Activated naive CD8-positive, alpha-beta T cell treated with anti-CD3 and anti-CD28 coated beads, Interleukin-2, amount 50 U/mL, for 16 hours (primary cell): ENCODE results near the gene ADAMTS7.
"Not testable (repeated sequence)": the region's sequence is repeated elsewhere in the genome, so short reads cannot be mapped to it uniquely, and the experiment has no call there.

Experiments used
- DNase-seq: peaks from one replicate; pipeline ENCODE4 v3.0.0-alpha.2; 2020; ENCODE audit warnings: low read depth, low spot score

The ADAMTS7 gene

DNA sequence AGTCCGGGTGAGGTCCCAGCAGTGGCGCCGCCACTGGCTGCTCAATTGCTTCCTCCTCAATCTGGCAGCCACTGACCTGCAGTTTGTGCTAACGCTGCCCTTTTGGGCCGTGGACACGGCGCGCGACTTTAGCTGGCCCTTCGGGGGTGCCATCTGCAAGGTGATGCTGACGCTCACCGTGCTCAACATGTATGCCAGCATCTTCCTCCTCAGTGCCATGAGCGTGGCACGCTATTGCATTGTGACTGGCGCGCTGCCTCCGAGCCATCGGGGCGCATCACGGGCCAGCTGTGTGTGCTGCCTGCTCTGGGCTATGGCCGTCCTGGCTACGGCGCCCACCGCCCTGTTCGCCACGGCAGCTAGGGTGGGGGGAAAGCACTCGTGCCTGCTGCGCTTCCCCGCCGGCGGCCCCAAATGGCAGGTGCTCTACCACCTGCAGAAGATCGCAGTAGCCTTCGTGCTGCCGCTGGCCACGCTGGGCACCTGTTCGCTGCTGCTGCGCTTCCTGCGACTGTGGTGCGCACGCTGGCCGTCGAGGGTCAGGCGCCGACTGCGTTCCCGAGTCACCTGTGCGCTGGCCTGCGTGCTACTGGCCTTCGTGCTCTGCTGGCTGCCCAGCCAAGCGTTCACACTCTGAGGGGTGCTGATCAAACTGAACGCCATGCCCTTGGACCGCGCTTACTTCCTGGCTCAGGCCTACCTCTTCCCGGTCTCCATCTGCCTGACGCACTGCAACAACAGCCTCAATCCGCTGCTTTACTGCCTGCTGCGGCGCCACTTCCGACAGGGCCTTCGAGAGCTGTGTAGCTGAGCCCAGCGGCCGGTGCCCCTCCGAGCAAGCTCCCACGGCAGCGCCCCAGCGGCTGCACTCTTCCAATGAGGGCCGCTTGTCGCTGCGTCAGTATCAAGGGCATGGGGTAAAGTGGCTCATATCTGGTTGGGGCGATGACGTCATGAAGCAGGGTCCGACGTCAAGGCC, 20.3 kb upstream of the ADAMTS7 start:
- DNase-seq = no peak

- DNase-seq = no peak
These were observed 19.4 kb upstream of the ADAMTS7 start for GRCh38 chr15:78830514-78831228.

- no peak for DNase-seq
These were observed 17.7 kb upstream of the ADAMTS7 start for GRCh38 chr15:78828920-78829319.

DNA sequence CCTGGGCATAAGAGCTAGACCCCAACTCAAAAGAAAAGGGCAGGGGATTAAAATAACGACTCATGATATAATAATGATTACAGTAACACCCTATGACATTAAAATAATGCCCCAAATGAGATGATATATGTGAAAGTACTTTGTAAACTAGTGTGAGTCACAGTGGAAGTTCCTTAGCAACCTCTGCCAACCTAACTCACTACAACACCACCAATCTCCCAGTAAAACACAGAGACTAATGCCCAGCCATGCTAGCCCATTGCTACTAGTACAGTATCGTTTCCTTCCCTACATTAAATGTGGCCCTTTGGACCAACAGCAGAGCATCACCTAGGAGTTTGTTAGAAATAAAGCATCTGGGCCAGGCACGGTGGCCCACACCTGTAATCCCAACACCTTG, 11.2 kb upstream of the ADAMTS7 start:
- no peak for DNase-seq

DNA sequence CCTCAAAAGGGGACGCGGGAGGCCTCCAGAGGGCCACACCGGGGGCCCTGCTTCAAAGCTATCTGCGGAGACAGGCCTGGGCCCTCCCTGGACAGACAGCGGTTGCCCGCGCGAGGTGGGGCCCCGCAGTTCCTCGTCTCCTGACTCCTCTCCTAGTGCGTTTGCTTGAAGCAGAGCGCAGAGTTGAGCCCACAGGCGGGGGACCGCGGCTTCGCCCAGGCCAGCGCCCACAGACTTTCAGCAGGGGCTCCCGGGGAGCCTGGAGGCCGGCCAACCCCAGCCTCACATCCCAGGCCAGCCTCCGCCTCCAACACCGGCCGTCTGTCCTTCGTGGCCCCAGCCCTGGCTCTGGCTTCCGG, 540 bp upstream of the ADAMTS7 start:
- DNase-seq = no peak

DNA sequence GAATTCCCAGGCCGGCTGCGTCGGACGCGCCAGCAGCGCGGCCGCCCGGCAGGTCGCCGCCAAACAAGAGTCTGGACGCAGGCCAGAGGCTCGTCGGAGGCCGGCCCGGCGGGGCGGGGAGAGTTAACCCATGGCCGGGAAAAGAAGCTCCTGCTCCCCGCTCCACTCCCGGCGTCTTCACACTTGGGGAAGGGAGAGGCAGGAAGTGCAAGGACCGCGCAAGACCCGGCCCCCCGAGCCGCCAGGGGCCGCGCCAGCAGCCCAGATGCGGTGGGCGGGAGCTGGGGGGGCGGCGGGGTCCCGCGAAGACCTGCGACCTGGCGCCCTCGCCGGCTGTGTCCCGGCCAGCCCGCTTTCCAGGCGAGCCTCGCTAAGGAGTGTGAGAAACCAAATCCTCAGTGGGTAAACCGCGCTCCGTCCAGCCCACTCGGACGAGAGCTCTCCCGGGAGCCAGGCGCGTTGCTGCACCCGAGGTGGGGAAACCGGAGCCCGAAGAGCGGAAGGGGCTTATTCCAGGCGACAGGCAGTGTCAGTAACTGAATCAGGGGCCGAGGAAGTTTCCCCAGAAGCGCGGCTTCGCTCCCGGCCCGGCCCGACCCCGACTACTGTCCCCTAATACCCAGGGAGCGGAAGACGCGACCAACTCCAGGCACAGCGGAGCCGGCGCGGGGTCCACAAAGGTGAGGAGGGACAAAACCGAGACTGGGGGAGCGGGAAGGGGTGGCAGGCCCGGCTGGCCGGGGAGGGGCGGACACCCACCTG, 721 bp downstream of the ADAMTS7 start:
- DNase-seq = no peak

GRCh38 chr15:78810003-78810361, 1.3 kb downstream of the ADAMTS7 start:
- no peak for DNase-seq

DNA sequence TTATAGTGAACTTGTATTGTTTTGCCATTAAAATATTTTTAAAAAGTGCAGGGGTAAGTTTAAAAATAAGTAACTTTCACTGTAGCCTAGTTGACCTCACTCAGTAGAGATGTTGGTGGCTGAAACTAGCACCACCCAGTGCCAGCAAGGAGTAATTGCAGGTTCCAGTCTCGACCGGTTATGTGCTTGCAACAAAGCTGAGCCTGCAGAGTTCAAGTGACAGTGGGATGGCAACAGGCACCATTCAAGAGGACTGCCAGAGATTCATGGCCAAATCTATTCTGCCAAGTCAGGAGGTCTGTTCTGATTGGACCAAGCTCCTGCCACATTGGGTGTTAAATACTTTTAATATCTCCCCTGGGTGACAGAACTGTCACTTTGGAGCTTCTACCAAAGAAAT, 2.7 kb downstream of the ADAMTS7 start:
- no peak for DNase-seq

GRCh38 chr15:78807359-78807758, 3.9 kb downstream of the ADAMTS7 start:
- DNase-seq = no peak

DNA sequence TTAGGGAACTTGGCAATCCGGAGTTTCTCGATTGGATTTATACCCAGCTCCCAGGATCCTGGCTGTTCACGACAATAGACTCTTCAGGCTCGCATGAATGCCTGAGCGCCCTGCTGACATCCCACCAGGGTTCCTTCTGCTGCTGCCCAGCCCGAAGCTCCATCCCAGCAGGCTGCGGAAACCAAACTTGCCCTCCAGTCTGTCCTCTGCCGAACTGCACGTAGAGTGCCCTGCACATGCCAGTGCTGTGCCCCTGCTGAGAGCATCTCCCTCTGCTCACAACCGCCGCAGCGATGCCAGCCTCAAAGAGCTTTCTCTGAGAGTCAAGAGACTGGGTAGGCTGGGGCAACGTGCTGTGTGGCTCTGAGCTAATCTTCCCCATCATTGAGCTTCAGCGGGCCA, 6.9 kb downstream of the ADAMTS7 start:
- DNase-seq = no peak

DNA sequence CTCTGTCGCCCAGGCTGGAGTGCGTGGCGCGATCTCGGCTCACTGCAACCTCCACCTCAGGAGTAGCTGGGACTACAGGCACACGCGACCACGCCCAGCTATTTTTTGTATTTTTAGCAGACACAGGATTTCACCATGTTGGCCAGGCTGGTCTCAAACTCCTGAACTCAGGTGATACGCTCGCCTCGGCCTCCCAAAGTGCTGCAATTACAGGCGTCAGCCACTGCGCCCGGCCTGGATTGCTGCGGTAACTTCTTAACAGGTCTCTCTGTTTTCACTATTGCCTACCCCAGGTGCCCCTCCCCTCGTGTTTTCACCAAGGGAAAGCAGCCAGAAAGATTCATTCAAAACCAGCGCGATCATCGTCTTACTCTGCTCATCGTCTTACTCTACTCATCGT, 10.5 kb downstream of the ADAMTS7 start:
- DNase-seq = no peak

DNA sequence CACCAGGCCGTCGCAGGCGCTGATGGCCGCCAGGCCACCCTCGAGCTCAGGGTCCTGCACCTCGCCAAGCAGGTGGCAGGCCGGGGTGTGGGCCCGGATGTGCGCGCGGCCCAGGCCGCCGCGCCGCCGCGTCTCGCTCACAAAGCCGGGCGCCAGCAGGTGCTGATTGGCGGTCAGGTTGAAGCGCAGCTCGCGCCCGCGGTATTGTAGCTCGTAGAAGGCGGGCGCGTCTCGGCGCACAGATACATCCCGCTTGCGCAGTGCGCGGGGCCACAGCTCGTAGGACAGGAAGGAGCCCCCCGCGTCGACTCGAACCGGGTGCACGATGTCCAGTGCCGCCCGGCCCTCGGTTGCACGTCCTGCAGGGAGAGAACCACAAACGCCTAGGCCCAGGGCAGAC, 11.1 kb downstream of the ADAMTS7 start:
- no peak for DNase-seq

DNA sequence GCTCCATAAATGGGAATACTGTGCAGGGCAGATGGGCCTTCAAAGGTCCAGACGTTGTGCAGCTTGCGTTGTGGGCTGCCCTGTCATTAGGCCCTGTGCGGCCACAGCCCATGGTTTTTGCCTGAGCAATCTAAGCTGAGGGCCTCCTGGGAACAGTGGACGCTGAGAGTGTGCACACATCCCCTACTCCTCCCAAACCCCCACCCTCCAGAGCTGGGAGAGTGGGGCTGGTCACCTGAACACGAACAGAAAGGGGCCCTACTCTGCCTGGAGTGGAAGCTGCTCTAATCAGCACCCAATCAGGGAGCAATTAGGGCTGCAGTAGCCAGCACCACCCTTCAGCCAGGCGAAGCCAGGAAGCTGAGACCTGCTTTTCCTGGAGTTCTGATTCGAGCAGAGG, 12.2 kb downstream of the ADAMTS7 start:
- DNase-seq = not testable (repeated sequence)

DNA sequence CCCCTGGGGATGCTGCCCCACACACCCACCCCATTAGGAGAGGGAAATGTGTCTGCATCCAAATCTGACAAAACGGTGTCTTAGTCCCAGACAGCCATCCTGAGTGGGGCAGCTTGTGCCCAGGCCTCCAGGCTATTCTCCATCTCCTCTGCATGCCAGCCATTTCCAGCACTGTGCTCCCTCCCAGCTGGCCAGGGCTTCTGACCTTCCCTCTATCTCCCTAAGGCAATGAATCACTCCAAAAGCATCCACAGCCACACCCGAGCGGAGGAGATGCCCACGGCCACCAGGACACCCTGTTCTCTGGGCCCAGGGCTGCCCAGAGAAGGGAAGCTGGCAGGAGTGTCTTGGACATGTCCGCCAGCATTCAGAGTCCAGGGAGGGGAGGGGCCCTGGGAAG, 12.9 kb downstream of the ADAMTS7 start:
- not testable (repeated sequence) for DNase-seq

DNA sequence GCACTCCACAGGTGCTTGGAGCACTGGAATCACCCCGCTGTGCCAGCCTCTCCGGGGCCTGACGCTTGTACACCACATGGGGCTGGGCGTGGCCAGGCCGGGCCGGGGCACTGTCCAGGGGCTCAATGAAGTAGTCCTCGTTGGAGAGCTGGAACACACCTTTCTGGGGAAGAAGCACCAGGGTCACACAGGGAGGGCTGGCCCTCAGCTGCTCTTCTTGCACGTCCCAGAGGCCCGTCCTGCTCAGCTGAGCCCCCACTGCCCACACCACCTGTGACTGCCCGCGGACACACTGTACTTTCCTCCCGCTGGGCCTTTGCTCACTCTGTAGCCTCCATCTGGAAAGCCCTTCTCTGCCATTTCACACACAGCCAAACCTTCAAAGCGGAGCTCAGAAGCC, 13.3 kb downstream of the ADAMTS7 start:
- no peak for DNase-seq

DNA sequence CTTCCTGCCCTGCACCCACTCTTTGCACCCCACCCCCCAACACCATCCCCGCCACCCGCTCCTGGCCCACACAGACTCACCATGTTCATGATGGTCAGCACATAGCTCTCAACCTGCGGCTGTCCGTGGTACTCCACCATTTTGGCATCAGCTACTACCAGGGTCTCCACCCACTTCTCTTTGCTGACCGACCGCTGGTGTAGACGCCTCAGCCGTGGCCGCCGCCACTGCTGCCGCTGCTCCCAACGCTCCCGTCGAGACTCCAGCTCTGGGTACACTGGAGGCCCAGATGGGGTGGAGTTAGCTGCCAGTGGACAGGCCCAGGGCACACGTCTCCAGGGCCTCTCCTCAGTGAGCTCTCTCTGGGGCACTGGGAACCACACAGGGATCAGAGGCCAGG, 14.8 kb downstream of the ADAMTS7 start:
- no peak for DNase-seq

- no peak for DNase-seq
These were observed 16.2 kb downstream of the ADAMTS7 start for GRCh38 chr15:78795043-78795442.

GRCh38 chr15:78794446-78794845, 16.8 kb downstream of the ADAMTS7 start:
- DNase-seq = not testable (repeated sequence)

GRCh38 chr15:78791357-78791756, 19.9 kb downstream of the ADAMTS7 start:
- no peak for DNase-seq

DNA sequence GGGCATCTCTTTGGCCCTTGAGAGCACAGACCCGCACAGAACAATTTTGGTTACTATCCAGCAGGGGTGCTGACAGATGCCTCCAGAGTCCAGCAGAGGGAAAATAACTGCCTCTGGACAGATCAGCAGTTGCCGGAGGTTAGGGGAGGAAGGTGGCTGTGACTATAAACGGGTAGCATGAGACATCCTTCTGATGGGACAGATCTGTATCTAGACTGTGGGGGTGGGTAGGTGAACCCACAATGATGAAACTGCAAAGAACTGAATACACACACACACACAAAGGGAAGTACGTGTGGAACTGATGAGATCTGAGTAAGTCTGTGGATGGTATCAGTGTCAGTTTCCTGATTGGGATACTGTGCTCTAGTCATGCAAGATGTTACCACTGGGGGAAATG, 21.2 kb downstream of the ADAMTS7 start:
- no peak for DNase-seq

- DNase-seq = no peak
These were observed 21.6 kb downstream of the ADAMTS7 start for GRCh38 chr15:78789615-78790014.

- DNase-seq = no peak
These were observed 23.1 kb downstream of the ADAMTS7 start for GRCh38 chr15:78788016-78788660.
